Adipocyte (in vitro differentiated cells): ENCODE measurements around the gene HES5.

ENCODE experiments used
- DNase-seq: peaks from one replicate; pipeline ENCODE4 v3.0.0-alpha.2; 2015; ENCODE audit warnings: low read depth
- H3K27me3 ChIP-seq: replicated peaks from 2 replicates; pipeline ENCODE4 v1.7.0; 2013; ENCODE audit warnings: mild to moderate bottlenecking, low read length, moderate library complexity; ENCODE audit not compliant: control insufficient read depth, insufficient read depth
- H3K36me3 ChIP-seq: 2 replicates; pipeline ENCODE4 v1.7.0; 2013; ENCODE audit warnings: low read length, mild to moderate bottlenecking, moderate library complexity; ENCODE audit not compliant: control insufficient read depth, insufficient read depth, severe bottlenecking
- H3K4me1 ChIP-seq: 2 replicates; pipeline ENCODE4 v1.7.0; 2013; ENCODE audit warnings: mild to moderate bottlenecking, low read length, moderate library complexity; ENCODE audit not compliant: control insufficient read depth, insufficient read depth
- H3K4me3 ChIP-seq: 2 replicates; pipeline ENCODE4 v1.7.0; 2013; ENCODE audit warnings: mild to moderate bottlenecking, low read length, moderate library complexity
- H3K9ac ChIP-seq: 2 replicates; pipeline ENCODE4 v1.7.0; 2013; ENCODE audit warnings: mild to moderate bottlenecking, low read length, moderate library complexity
- H3K9me3 ChIP-seq: 2 replicates; pipeline ENCODE4 v1.7.0; 2013; ENCODE audit warnings: mild to moderate bottlenecking, low read length, moderate library complexity; ENCODE audit not compliant: control insufficient read depth

The HES5 gene

DNA sequence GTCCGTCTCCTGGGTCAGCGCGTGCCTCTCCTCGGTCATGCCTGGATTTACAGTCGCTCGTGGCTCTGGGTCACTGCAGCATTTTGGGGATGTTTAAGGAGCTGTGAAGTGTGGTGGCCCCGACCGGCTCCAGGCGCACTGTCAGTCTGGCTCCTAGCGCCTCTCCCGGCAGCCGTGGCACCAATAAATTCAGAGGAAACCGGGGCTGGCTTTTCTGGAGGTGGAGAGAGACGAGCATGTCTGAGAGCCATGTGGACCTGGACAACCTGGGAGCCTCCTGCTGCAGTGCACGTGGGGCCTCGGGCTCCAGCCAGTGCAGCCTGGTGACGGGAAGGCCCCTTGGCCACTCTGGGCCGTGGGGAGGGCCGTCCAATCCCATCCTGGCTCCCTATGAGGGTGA lies 36.8 kb downstream of the HES5 start:
- peaks cover 38% of the 10 kb centered on the region for H3K27me3 ChIP-seq
- H3K4me1 ChIP-seq = no peaks in the 10 kb centered on the region
- H3K36me3 ChIP-seq = no peaks in the 10 kb centered on the region
- no peak overlapping the region for H3K4me3 ChIP-seq
- no peak for DNase-seq
- no peak overlapping the region for H3K9ac ChIP-seq
- peaks cover 13% of the 10 kb centered on the region for H3K9me3 ChIP-seq

DNA sequence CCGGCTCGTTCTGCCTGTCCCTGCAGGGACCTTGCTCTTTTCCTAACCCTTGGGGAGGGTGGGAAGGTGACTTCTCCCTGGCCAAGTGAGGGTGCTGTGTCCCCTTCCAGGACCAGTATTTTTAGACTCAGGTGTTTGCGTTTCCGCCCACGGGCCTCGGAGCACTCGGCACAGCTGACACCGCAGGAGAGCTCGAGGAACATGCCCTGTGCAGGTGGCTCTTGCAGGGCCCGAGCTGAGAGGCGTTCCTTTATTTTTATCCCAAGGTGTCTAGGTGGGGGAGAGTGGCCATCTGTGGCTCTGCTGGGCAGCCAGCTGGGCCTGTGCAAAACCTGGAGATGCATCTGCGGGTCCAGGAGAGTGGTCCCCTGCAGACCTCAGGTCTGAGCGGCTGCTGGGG lies 38.0 kb downstream of the HES5 start:
- Histone ChIP-seq H3K27me3 (peaks cover 35% of the 10 kb centered on the region), H3K9ac (no peak overlapping the region), H3K4me1 (no peaks in the 10 kb centered on the region), H3K9me3 (peaks cover 20% of the 10 kb centered on the region), H3K36me3 (no peaks in the 10 kb centered on the region), H3K4me3 (no peak overlapping the region)
- DNase-seq = no peak

DNA sequence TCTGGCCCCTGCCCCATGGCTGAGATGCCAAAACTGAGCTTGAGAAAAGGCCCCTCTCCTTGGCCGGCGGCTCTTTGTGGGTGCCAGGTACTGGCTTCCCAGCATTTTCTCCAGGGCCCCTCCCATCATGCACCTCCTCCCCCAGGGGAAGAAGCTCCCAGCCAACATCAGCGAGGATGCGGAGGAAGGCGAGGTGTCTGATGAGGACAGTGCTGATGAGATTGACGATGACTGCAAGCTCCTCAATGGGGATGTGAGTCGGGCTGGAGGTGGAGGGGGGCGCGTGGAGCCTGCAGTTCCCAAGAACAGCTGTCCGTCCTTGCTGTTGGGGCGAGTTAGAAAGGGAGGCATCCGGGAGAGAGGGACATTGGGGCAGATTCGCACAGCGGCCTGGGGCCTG lies 40.4 kb downstream of the HES5 start:
- Histone ChIP-seq H3K4me3 (no peak overlapping the region), H3K4me1 (no peaks in the 10 kb centered on the region), H3K9ac (no peak overlapping the region), H3K36me3 (no peaks in the 10 kb centered on the region), H3K27me3 (peaks cover 31% of the 10 kb centered on the region), H3K9me3 (peaks cover 20% of the 10 kb centered on the region)
- DNase-seq = no peak

DNA sequence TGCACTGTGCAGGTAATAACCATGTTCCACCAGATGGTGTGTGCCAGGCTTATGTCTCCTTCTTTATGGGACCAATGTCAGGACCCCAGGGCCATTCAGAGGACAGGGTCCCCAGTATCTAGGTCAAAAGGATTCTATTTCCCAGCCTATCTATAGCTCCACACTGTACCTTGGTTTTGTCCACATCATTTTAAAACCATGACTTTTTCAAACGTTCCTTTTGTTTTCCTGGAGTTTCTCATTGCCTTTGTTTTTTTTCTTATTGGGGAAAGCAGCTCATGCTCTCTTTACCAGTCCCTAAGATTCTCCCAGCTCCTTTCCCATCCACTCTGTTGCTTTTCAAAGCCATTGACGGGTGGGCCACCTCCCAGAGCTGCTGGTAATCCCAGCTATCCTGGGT lies 41.4 kb downstream of the HES5 start:
- H3K36me3 ChIP-seq = no peaks in the 10 kb centered on the region
- peaks cover 23% of the 10 kb centered on the region for H3K27me3 ChIP-seq
- peaks cover 20% of the 10 kb centered on the region for H3K9me3 ChIP-seq
- no peak for DNase-seq
- H3K4me1 ChIP-seq = no peaks in the 10 kb centered on the region
- no peak overlapping the region for H3K9ac ChIP-seq
- H3K4me3 ChIP-seq = no peak overlapping the region

DNA sequence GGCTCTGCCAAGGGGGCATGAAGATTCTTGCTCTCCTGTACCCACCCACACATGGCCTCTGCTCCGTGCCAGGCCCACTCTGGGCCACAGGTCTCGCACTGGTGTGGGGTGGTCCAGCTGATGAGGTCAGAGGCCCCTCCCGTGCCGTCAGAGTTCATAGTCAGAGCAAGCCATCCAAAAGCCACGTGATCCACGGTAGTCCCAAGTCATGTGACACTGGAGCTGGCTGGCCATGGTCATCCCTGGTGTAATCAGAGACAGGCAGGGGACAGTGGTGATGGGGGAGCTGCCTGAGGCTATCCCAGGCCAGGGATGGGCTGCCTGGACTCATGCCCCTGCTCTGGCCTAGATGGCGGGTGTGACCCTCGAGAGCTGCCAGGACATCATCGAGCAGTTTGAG lies 43.5 kb downstream of the HES5 start:
- H3K4me1 ChIP-seq = no peaks in the 10 kb centered on the region
- no peak overlapping the region for H3K9ac ChIP-seq
- peaks cover 2% of the 10 kb centered on the region for H3K27me3 ChIP-seq
- no peak for DNase-seq
- H3K4me3 ChIP-seq = no peak overlapping the region
- peaks cover 20% of the 10 kb centered on the region for H3K9me3 ChIP-seq
- H3K36me3 ChIP-seq = no peaks in the 10 kb centered on the region

DNA sequence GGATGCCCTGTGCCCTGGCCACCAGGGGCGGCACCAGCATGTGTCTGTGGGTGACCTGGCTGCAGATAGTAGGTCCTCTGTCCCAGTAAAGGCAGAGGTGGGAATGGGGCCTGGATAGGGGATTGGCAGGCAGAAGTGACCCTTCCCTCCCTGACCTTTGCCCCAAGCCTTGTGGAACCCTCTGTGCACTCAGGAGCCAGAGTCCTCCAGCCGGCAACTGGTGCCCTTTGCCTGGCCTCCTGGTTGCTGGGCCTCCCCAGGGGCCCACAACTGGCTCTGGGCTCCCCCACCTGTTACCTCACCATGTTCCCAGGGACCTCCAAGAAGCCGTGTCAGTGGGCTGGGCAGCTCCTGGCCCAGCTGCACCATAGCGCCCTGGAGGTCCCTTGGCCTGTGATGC lies 44.0 kb downstream of the HES5 start:
- H3K9me3 ChIP-seq = peaks cover 20% of the 10 kb centered on the region
- no peaks in the 10 kb centered on the region for H3K4me1 ChIP-seq
- no peaks in the 10 kb centered on the region for H3K27me3 ChIP-seq
- no peaks in the 10 kb centered on the region for H3K36me3 ChIP-seq
- DNase-seq = no peak
- no peak overlapping the region for H3K9ac ChIP-seq
- no peak overlapping the region for H3K4me3 ChIP-seq

DNA sequence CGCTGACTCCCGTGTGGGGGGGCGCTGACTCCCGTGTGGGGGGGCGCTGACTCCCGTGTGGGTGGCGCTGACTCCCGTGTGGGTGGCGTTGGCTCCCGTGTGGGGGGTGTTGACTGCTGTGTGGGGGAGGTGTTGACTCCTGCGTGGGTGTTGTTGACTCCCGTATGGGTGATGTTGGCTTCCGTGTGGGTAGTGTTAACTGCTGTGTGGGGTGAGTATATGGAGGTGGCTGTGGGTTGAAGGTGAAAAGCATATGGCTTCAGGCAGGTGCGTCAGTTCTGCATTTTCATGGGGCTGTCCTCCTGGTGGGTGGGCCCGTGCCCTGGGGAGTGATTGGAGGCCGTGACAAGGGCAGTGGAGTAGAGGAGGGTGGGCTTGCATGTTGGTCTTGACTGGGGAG lies 46.1 kb downstream of the HES5 start:
- H3K4me3 ChIP-seq = no peak overlapping the region
- H3K4me1 ChIP-seq = no peaks in the 10 kb centered on the region
- no peaks in the 10 kb centered on the region for H3K27me3 ChIP-seq
- H3K36me3 ChIP-seq = no peaks in the 10 kb centered on the region
- no peak overlapping the region for H3K9ac ChIP-seq
- H3K9me3 ChIP-seq = peaks cover 15% of the 10 kb centered on the region
- DNase-seq = no peak

DNA sequence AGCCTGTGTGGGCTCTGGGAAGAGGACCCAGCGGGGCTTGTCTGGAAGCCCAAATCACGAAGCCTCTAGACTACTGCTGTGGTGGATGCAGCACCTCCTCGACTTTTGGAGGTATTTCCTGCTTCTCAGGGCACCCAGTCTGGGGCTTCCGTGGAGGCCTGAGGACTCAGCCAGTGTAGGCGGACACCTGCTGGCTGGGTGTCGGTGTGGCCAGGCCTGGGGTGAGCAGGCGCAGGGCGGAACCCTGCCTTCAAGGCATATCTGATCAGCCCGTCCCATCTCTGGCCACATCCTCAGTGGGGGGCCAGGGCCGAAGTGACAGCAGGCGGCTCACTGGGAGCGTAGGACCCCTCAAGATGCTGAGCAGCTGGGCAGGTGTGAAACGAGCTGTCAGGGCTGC lies 47.0 kb downstream of the HES5 start:
- no peaks in the 10 kb centered on the region for H3K36me3 ChIP-seq
- no peak overlapping the region for H3K4me3 ChIP-seq
- H3K9me3 ChIP-seq = peaks cover 6% of the 10 kb centered on the region
- H3K4me1 ChIP-seq = no peaks in the 10 kb centered on the region
- no peaks in the 10 kb centered on the region for H3K27me3 ChIP-seq
- DNase-seq = no peak
- no peak overlapping the region for H3K9ac ChIP-seq

DNA sequence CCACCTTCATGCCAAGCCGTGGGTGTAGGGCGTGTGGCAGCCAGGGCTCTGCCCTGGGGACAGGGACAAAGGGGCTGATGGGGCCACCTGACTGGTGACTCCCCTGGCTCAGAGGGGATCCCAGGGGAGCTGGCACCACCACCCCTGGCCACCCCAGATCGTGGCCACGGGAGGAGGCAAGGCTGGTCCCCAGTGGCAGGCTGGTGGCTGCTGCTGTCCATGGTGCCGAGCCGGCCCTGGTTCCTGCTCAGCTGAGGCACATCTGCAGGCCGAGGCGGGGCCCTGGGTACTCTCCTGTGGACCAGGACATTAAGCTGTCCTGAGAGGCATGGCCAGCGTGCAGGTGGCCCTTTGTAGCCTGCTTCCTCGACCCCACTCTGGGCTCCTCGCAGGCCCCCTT lies 47.5 kb downstream of the HES5 start:
- Histone ChIP-seq H3K27me3 (no peaks in the 10 kb centered on the region), H3K9ac (no peak overlapping the region), H3K4me3 (no peak overlapping the region), H3K4me1 (no peaks in the 10 kb centered on the region), H3K36me3 (no peaks in the 10 kb centered on the region), H3K9me3 (peaks cover 1% of the 10 kb centered on the region)
- DNase-seq = peak; percentile 23

DNA sequence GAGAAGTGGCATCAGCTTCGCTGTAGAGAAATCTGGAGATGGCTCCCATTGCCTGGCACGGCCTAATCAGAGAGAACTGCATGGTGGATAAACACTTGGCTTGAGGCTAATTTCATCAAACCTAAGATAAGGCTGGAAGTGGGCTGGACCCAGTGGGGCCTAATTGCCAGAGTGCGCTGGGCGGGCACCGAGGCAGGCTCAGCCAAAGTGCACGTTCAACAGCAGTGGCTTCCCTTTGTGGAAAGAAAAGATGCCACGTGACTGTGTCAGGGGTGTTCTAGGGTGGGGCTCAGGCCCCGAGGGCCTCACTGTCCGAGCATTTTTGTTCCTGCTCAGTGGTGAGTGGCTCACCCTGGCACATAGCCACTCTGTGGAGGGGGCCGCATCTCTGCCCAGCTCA lies 48.2 kb downstream of the HES5 start:
- Histone ChIP-seq H3K4me1 (no peaks in the 10 kb centered on the region), H3K9ac (no peak overlapping the region), H3K4me3 (no peak overlapping the region), H3K36me3 (no peaks in the 10 kb centered on the region), H3K27me3 (no peaks in the 10 kb centered on the region), H3K9me3 (no peaks in the 10 kb centered on the region)
- peak; percentile 30 for DNase-seq

DNA sequence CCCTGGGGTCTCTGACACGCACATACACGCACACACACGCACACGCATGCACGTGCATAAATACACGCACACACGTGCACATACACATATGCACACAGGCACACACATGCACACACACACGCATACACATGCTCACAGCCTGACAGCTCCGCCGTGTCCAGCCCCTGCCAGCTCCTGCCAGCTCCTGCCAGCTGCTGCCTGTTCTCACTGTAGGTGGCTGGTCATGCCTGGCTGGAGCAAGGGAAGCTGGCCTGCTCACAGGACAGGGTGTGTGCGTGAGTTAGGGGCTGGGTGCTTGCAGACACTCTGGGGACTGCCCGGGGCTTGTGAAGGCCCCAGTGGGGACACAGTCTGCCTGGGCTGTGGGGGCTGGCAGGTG lies 49.1 kb downstream of the HES5 start:
- Histone ChIP-seq H3K4me1 (no peaks in the 10 kb centered on the region), H3K9ac (no peak overlapping the region), H3K4me3 (no peak overlapping the region), H3K9me3 (no peaks in the 10 kb centered on the region), H3K27me3 (no peaks in the 10 kb centered on the region), H3K36me3 (no peaks in the 10 kb centered on the region)
- DNase-seq = no peak

DNA sequence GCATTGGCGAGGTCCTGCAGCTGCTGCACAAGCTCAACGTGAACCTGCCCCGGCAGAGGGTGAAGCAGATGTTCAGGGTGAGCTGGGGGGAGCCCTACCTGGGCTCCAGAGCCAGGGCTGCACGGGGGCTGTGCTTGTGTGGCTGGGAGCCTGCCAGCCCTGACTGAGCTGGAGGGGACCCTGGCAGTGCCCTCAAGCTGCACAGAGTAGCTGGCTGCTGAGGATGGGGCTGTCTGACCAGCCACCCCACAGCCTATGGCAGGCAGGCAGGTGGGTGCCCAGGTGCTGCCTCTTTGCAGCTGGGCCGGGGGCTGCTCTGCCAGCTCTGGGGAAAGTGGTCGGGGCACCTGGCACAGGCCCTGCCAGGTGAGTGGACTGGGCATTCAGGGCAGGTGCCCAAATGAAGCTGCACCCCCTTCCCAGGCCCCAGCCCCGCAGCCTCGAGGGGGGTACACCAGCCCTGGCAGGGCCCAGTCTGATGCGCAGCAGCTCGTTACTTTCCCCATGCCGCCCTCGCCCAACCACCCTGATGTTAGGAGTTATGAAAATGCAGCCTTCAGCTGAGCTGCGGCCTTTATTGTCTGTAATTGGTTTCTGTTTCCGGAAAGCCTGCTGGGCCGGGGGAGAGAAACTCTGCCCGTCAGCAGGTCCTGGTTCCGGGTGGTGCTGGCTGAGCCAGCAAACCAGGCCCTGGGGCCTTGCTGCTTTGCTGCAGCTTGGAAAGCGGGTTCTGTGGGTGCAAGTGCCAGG lies 49.7 kb downstream of the HES5 start:
- peaks cover under 1% of the 10 kb centered on the region for H3K27me3 ChIP-seq
- H3K9me3 ChIP-seq = no peaks in the 10 kb centered on the region
- H3K4me3 ChIP-seq = no peak overlapping the region
- H3K36me3 ChIP-seq = no peaks in the 10 kb centered on the region
- no peaks in the 10 kb centered on the region for H3K4me1 ChIP-seq
- no peak for DNase-seq
- no peak overlapping the region for H3K9ac ChIP-seq
